GM12864 (cell line): Measurements from ENCODE around the gene RBFOX2.

Source experiments
- DNase-seq: peaks from one replicate; pipeline ENCODE4 v3.0.0-alpha.2; 2011; ENCODE audit warnings: low read depth
- H3K4me3 ChIP-seq: 2 replicates; pipeline ENCODE4 v1.5.1; 2011; ENCODE audit warnings: mild to moderate bottlenecking, low read depth, low read length, control low read depth
- TF ChIP-seq, protein P1 (sequence below): IDR thresholded peaks from 2 replicates; pipeline ENCODE4 v1.5.1; 2011; ENCODE audit warnings: low read depth, mild to moderate bottlenecking, moderate library complexity, low read length, control low read depth, inconsistent platforms; ENCODE audit errors: missing control alignments

RBFOX2 gene

DNA sequence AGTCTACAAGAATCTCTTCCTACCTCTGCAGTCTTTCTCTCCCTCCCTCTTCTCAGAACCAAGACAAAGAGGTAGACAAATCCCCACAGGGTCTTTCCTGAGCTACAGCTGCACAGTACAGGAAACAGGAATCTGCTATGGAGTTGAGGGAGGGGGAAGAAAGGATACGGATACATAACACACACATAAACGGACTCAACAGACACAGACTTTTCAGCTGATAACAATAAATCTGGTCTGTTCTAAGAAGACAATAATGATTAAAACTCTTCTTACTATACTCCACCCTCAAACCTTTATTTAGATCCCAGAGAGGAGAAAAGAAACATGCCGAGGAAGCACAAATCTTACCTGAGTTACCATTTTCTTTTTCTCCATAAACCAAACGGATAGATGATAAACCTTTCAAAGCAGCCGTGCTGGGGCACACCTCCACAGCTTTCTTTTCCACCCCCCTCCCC lies 188.8 kb downstream of the RBFOX2 start:
- no peak overlapping the region for H3K4me3 ChIP-seq
- TF ChIP-seq, protein P1, sequence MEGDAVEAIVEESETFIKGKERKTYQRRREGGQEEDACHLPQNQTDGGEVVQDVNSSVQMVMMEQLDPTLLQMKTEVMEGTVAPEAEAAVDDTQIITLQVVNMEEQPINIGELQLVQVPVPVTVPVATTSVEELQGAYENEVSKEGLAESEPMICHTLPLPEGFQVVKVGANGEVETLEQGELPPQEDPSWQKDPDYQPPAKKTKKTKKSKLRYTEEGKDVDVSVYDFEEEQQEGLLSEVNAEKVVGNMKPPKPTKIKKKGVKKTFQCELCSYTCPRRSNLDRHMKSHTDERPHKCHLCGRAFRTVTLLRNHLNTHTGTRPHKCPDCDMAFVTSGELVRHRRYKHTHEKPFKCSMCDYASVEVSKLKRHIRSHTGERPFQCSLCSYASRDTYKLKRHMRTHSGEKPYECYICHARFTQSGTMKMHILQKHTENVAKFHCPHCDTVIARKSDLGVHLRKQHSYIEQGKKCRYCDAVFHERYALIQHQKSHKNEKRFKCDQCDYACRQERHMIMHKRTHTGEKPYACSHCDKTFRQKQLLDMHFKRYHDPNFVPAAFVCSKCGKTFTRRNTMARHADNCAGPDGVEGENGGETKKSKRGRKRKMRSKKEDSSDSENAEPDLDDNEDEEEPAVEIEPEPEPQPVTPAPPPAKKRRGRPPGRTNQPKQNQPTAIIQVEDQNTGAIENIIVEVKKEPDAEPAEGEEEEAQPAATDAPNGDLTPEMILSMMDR, result no peak
- DNase-seq, result no peak

GRCh38 chr22:35838855-35839576 lies 189.6 kb downstream of the RBFOX2 start:
- no peak for DNase-seq
- TF ChIP-seq, protein P1, result no peak
- H3K4me3 ChIP-seq, result no peak overlapping the region

GRCh38 chr22:35837101-35837727 lies 191.4 kb downstream of the RBFOX2 start:
- TF ChIP-seq, protein P1, result no peak
- no peak overlapping the region for H3K4me3 ChIP-seq

DNA sequence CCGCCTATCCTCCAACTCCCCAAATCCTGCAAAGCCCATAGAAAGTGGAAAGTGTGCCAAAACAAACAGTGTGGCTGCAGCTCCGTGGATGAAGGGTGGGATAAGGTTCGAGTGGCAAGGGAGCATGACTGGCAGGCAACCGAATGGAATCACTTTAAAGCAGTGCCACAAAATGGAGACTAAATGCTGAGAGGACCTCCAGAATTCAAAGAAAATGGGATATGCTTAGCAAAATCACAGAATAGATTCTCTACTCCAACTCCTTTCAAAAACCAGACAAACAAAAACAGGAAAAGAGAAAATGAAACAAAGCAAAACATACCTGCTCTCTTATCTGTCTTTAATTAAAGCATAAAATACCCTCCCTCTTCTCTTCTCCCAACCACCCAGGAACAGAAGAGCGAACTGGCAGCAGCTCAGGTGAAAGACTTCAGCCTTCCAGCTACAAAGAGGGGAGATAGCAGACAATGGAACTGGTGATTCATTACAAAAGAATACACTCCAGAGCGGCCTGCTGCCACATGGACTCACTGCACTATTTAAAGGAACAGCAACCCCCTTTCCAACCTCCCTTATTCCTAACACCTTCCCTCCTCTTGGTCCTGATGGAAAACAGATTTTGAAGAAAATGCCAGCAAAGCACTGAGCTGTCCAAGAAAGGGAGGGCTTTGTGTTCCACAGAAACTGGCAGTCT lies 192.5 kb downstream of the RBFOX2 start:
- DNase-seq, result no peak

More at GRCh38 chr22:35837101-35837727, 191.4 kb downstream of the RBFOX2 start:
- no peak for DNase-seq

DNA sequence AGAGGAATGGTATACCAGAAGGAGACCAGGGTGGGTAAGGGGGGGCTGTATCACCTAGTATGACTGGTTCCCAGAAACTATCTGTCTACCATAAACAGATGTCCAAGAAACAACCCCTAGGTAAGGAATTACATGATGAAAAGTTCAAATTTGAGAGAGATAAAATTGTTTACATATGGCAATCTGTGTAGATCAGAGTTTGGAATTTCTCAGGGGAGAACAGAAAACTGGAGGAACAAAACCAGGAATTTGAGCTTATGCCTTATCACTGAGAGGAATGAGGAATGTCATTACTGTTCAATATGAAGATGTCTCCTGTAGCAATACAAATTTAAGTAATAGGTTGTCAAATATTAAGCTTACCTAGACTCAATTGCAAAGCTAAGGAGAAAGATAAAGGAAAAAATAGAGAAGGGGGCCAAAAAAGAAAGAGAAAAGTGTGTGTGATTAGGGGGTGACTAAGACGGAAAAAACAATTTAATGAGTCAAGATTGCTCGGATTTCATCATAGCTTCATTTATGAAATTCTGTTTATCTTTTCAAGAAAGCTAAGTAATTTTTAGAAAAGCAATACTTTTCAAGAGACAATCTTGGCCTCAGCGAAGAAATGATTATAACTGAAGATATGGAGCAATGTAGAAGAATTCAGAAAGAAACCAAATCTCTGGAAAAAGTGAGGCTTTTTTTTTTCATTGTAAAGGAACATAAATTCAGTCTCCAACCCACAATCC lies 193.2 kb downstream of the RBFOX2 start:
- DNase-seq, result no peak
- no peak overlapping the region for H3K4me3 ChIP-seq
- TF ChIP-seq, protein P1, result no peak

More for the DNA sequence above, 192.5 kb downstream of the RBFOX2 start:
- no peak overlapping the region; the same call in 1 of the 2 replicates for H3K4me3 ChIP-seq
- TF ChIP-seq, protein P1, result no peak

GRCh38 chr22:35834061-35834460 lies 194.6 kb downstream of the RBFOX2 start:
- no peak for DNase-seq
- TF ChIP-seq, protein P1, result no peak
- H3K4me3 ChIP-seq, result no peak overlapping the region
